ENCODE measurements around the gene RIN2.

DNA sequence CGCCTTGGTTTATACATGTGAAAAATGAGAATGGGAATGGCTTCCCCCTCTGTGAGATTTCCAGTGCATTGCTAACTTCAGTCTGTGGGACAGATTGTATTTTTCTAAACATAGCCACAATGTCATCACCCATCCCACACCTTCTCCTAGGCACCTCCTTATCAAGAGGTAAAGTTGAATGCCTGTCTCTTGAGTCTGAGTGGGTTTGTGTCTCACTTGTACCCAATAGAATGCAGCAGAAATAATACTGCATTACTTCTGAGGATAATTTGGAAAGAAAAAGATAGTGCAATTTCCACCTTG, 27.9 kb downstream of the RIN2 start:
- TF ChIP-seq POLR2A (IDR thresholded peaks at IDR 0.05), result no peak
- TF ChIP-seq, protein P1, sequence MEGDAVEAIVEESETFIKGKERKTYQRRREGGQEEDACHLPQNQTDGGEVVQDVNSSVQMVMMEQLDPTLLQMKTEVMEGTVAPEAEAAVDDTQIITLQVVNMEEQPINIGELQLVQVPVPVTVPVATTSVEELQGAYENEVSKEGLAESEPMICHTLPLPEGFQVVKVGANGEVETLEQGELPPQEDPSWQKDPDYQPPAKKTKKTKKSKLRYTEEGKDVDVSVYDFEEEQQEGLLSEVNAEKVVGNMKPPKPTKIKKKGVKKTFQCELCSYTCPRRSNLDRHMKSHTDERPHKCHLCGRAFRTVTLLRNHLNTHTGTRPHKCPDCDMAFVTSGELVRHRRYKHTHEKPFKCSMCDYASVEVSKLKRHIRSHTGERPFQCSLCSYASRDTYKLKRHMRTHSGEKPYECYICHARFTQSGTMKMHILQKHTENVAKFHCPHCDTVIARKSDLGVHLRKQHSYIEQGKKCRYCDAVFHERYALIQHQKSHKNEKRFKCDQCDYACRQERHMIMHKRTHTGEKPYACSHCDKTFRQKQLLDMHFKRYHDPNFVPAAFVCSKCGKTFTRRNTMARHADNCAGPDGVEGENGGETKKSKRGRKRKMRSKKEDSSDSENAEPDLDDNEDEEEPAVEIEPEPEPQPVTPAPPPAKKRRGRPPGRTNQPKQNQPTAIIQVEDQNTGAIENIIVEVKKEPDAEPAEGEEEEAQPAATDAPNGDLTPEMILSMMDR (IDR thresholded peaks at IDR 0.05), result no peak
- no peak for TF ChIP-seq EP300 (IDR thresholded peaks at IDR 0.05)

All from suprapubic skin (tissue), 3 donors.